ENCODE measurements around the gene CD81. TPM values are rescaled to one million over a fixed set of nuclear protein-coding genes. Genes with fewer than 3 reads are reported as not detected.

Gene CD81
- total RNA-seq, 1 experiment from 2014 or later: 237 TPM

DNA sequence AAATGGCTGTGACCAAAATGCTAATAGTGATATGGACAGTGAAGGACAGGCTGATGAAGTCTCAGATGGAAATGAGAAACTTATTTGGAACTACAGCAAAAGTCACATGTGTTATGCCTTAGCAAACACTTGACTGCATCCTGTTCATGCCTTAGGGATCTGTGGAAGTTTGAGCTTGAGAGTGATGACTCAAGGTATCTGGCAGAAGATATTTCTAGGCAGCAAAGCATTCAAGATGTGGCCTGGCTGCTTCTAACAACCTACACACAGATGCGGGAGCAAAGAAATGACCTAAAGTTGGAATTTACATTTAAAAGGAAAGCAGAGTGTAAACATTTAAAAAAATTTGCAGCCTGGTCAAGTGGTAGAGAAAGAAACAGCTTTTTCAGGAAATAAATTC is 28.1 kb upstream of the CD81 start:
- ChIA-PET CTCF (no interaction called here), POLR2A (no interaction called here)
- Mint-ChIP-seq H3K4me3 (no peak overlapping the region), H3K27ac (no peak overlapping the region), H3K4me1 (no peaks in the 10 kb centered on the region), H3K27me3 (ENCODE audit: low read depth) (peaks cover 65% of the 10 kb centered on the region), H3K36me3 (peaks cover 20% of the 10 kb centered on the region), H3K9me3 (peaks cover 61% of the 10 kb centered on the region)
- no peak for DNase-seq (ENCODE audit: low spot score)
- no peak for ATAC-seq
- no peak for TF ChIP-seq ZNF671 (CRISPR knock-in tag; IDR thresholded peaks at IDR 0.05)
- TF ChIP-seq FOXJ3 (CRISPR knock-in tag; IDR thresholded peaks at IDR 0.05; ENCODE audit: borderline replicate concordance): no peak

- CTCF ChIA-PET: no interaction called here
- no peaks in the 10 kb centered on the region for H3K4me1 Mint-ChIP-seq
- peaks cover 71% of the 10 kb centered on the region for H3K27me3 Mint-ChIP-seq (ENCODE audit: low read depth)
- ATAC-seq (no peak), DNase-seq (ENCODE audit: low spot score) (no peak)
- H3K9me3 Mint-ChIP-seq: peaks cover 55% of the 10 kb centered on the region
- H3K36me3 Mint-ChIP-seq: peaks cover 22% of the 10 kb centered on the region
- TF ChIP-seq E2F5 (CRISPR knock-in tag; IDR thresholded peaks at IDR 0.05) (no peak), PRRX2 (CRISPR knock-in tag; IDR thresholded peaks at IDR 0.05) (no peak), SMAD3 (CRISPR knock-in tag; IDR thresholded peaks at IDR 0.05; ENCODE audit: borderline replicate concordance) (no peak), FOXP1 (CRISPR knock-in tag; IDR thresholded peaks at IDR 0.05; ENCODE audit: borderline replicate concordance) (no peak), ZNF138 (CRISPR knock-in tag; conservative IDR thresholded peaks at IDR 0.05) (no peak), TP53 (CRISPR knock-in tag; IDR thresholded peaks at IDR 0.05) (no peak), AFF4 (CRISPR knock-in tag; IDR thresholded peaks at IDR 0.05; ENCODE audit: borderline replicate concordance) (no peak), IRF1 (CRISPR knock-in tag; IDR thresholded peaks at IDR 0.05) (no peak), SOX15 (CRISPR knock-in tag; IDR thresholded peaks at IDR 0.05) (no peak), SMAD4 (CRISPR knock-in tag; IDR thresholded peaks at IDR 0.05) (no peak), ZNF317 (CRISPR knock-in tag; IDR thresholded peaks at IDR 0.05; ENCODE audit: borderline replicate concordance, low read depth) (no peak), FOXP4 (CRISPR knock-in tag; IDR thresholded peaks at IDR 0.05) (no peak), ZNF396 (CRISPR knock-in tag; IDR thresholded peaks at IDR 0.05; ENCODE audit: borderline replicate concordance) (no peak)
- TF ChIP-seq, protein P1, sequence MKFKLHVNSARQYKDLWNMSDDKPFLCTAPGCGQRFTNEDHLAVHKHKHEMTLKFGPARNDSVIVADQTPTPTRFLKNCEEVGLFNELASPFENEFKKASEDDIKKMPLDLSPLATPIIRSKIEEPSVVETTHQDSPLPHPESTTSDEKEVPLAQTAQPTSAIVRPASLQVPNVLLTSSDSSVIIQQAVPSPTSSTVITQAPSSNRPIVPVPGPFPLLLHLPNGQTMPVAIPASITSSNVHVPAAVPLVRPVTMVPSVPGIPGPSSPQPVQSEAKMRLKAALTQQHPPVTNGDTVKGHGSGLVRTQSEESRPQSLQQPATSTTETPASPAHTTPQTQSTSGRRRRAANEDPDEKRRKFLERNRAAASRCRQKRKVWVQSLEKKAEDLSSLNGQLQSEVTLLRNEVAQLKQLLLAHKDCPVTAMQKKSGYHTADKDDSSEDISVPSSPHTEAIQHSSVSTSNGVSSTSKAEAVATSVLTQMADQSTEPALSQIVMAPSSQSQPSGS (CRISPR knock-in tag; IDR thresholded peaks at IDR 0.05; ENCODE audit: borderline replicate concordance, low read depth): no peak
- TF ChIP-seq, protein P2, sequence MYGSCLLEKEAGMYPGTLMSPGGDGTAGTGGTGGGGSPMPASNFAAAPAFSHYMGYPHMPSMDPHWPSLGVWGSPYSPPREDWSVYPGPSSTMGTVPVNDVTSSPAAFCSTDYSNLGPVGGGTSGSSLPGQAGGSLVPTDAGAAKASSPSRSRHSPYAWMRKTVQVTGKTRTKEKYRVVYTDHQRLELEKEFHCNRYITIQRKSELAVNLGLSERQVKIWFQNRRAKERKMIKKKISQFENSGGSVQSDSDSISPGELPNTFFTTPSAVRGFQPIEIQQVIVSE (CRISPR knock-in tag; IDR thresholded peaks at IDR 0.05; ENCODE audit: borderline replicate concordance): no peak
- no peak overlapping the region for H3K27ac Mint-ChIP-seq
- POLR2A ChIA-PET: no interaction called here
- no peak overlapping the region for H3K4me3 Mint-ChIP-seq
Observed at GRCh38 chr11:2351701-2352100, 25.4 kb upstream of the CD81 start.

Data from WTC11 (cell line).